Hepatocyte (in vitro differentiated cells): ENCODE results near the gene CD58.

Experiments
- CTCF ChIP-seq: fragments of 200-600 bp; sonication (generic); IDR thresholded peaks from 2 replicates; pipeline ENCODE4 v1.5.1; 2016; ENCODE audit warnings: antibody characterized with exemption, mild to moderate bottlenecking; ENCODE audit not compliant: poor library complexity
- EZH2 ChIP-seq: fragments of 200-600 bp; sonication (generic); IDR thresholded peaks from 2 replicates; pipeline ENCODE4 v1.6.1; 2016; ENCODE audit warnings: antibody characterized with exemption, mild to moderate bottlenecking, borderline replicate concordance

- TF ChIP-seq CTCF (no peak), EZH2 (no peak)
Measured at GRCh38 chr1:116556289-116557006, 14.4 kb downstream of the CD58 start.
